HEK293T (cell line): Measurements from ENCODE around the gene ARL13A.

ENCODE experiments used
- CTCF ChIA-PET: fragments of 350-600 bp; formaldehyde crosslinking; extraction: SDS; loops from one replicate; lab custom pipeline; 2021; ENCODE audit warnings: antibody characterized with exemption, inconsistent platforms; lab: Yijun Ruan, JAX
- POLR2A ChIA-PET: fragments of 350-600 bp; formaldehyde crosslinking; extraction: SDS; loops from one replicate; lab custom pipeline; 2020; ENCODE audit warnings: antibody characterized with exemption, inconsistent platforms; lab: Yijun Ruan, JAX
- DNase-seq: peaks from one replicate; pipeline ENCODE4 v3.0.0; 2012; ENCODE audit warnings: mixed read lengths; ENCODE audit errors: extremely low spot score
- ARNT ChIP-seq: fragments of 450-650 bp; IDR thresholded peaks from 2 replicates; pipeline ENCODE4 v1.6.1; 2017; ENCODE audit warnings: mild to moderate bottlenecking
- BHLHE40 ChIP-seq: fragments of 450-650 bp; IDR thresholded peaks from 2 replicates; pipeline ENCODE4 v1.6.1; 2016; ENCODE audit warnings: mild to moderate bottlenecking, moderate library complexity, borderline replicate concordance
- CTBP1 ChIP-seq: fragments of 450-650 bp; IDR thresholded peaks from 2 replicates; pipeline ENCODE4 v1.6.1; 2016; ENCODE audit warnings: borderline replicate concordance
- ELF4 ChIP-seq: fragments of 450-650 bp; IDR thresholded peaks from 2 replicates; pipeline ENCODE4 v1.6.1; 2017; ENCODE audit warnings: antibody characterized with exemption
- FOXA1 ChIP-seq: fragments of 450-650 bp; IDR thresholded peaks from 2 replicates; pipeline ENCODE4 v1.6.1; 2016; ENCODE audit warnings: mild to moderate bottlenecking
- FOXK2 ChIP-seq: fragments of 450-650 bp; IDR thresholded peaks from 2 replicates; pipeline ENCODE4 v1.6.1; 2016; ENCODE audit warnings: mild to moderate bottlenecking
- FOXM1 ChIP-seq: fragments of 450-650 bp; IDR thresholded peaks from 2 replicates; pipeline ENCODE4 v1.6.1; 2017; ENCODE audit warnings: mild to moderate bottlenecking, borderline replicate concordance
- HDGF ChIP-seq: fragments of 450-650 bp; IDR thresholded peaks from 2 replicates; pipeline ENCODE4 v1.6.1; 2017; ENCODE audit warnings: antibody characterized with exemption, borderline replicate concordance
- L3MBTL2 ChIP-seq: fragments of 450-650 bp; conservative IDR thresholded peaks from 2 replicates; pipeline ENCODE4 v1.6.1; 2016; ENCODE audit warnings: mild to moderate bottlenecking
- LEF1 ChIP-seq: fragments of 450-650 bp; IDR thresholded peaks from 2 replicates; pipeline ENCODE4 v1.6.1; 2017; ENCODE audit warnings: mild to moderate bottlenecking, borderline replicate concordance
- NFRKB ChIP-seq: fragments of 450-650 bp; IDR thresholded peaks from 2 replicates; pipeline ENCODE4 v1.6.1; 2016; ENCODE audit warnings: mild to moderate bottlenecking, moderate library complexity
- PKNOX1 ChIP-seq: fragments of 450-650 bp; IDR thresholded peaks from 2 replicates; pipeline ENCODE4 v1.6.1; 2016
- SP1 ChIP-seq: fragments of 450-650 bp; IDR thresholded peaks from 2 replicates; pipeline ENCODE4 v1.6.1; 2017
- SUZ12 ChIP-seq: fragments of 450-650 bp; IDR thresholded peaks from 2 replicates; pipeline ENCODE4 v1.6.1; 2016; ENCODE audit warnings: mild to moderate bottlenecking
- TARDBP ChIP-seq: fragments of 450-650 bp; IDR thresholded peaks from 2 replicates; pipeline ENCODE4 v1.6.1; 2016
- ZNF384 ChIP-seq: fragments of 450-650 bp; IDR thresholded peaks from 2 replicates; pipeline ENCODE4 v1.6.1; 2016

The ARL13A gene

DNA sequence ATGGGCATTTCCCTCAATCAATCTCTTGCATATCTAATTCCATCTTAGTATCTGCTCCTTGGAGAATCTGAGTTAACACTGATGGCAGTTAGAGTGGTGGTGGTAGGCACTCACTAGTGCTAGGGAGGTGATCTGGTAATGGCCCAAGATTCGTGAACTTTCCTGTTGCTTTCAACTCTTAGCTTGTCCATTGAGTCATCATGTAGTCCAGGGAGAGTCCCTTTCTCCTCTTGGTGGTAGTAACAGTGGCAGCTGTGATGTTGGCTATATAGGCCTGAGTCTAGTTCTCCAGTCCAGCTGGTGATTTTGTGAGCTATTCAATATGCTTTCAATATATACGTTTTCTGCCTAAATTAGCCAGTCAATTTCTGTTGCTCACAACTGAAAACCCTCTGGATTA lies 33.7 kb upstream of the ARL13A start:
- POLR2A ChIA-PET, result no interaction called here
- DNase-seq, result no peak
- TF ChIP-seq NFRKB, result no peak
- no peak for TF ChIP-seq ELF4
- TF ChIP-seq CTBP1, result no peak
- no peak for TF ChIP-seq ARNT
- no peak for TF ChIP-seq SP1
- TF ChIP-seq BHLHE40, result no peak
- TF ChIP-seq TARDBP, result no peak
- no peak for TF ChIP-seq ZNF384
- no peak for TF ChIP-seq FOXA1
- no peak for TF ChIP-seq FOXM1
- no peak for TF ChIP-seq HDGF
- no peak for TF ChIP-seq PKNOX1
- no peak for TF ChIP-seq FOXK2
- no peak for TF ChIP-seq L3MBTL2
- TF ChIP-seq LEF1, result no peak
- TF ChIP-seq SUZ12, result no peak
- CTCF ChIA-PET, result no interaction called here

- ChIA-PET POLR2A (no interaction called here), CTCF (no interaction called here)
- no peak for DNase-seq
- TF ChIP-seq PKNOX1 (no peak), FOXA1 (no peak), SP1 (no peak), SUZ12 (no peak), FOXK2 (no peak), NFRKB (no peak), FOXM1 (no peak), LEF1 (no peak), TARDBP (no peak), BHLHE40 (no peak), ELF4 (no peak)
These were observed 30.2 kb upstream of the ARL13A start for GRCh38 chrX:100939333-100939732.

GRCh38 chrX:100944601-100945000 lies 24.9 kb upstream of the ARL13A start:
- CTCF ChIA-PET, result no interaction called here
- TF ChIP-seq ELF4 (no peak), CTBP1 (no peak), BHLHE40 (no peak), PKNOX1 (no peak), ZNF384 (no peak), LEF1 (no peak), FOXM1 (no peak), HDGF (no peak), TARDBP (no peak), L3MBTL2 (no peak), FOXA1 (no peak), NFRKB (no peak), SP1 (no peak), SUZ12 (no peak), FOXK2 (no peak), ARNT (no peak)
- DNase-seq, result no peak
- POLR2A ChIA-PET, result no interaction called here

DNA sequence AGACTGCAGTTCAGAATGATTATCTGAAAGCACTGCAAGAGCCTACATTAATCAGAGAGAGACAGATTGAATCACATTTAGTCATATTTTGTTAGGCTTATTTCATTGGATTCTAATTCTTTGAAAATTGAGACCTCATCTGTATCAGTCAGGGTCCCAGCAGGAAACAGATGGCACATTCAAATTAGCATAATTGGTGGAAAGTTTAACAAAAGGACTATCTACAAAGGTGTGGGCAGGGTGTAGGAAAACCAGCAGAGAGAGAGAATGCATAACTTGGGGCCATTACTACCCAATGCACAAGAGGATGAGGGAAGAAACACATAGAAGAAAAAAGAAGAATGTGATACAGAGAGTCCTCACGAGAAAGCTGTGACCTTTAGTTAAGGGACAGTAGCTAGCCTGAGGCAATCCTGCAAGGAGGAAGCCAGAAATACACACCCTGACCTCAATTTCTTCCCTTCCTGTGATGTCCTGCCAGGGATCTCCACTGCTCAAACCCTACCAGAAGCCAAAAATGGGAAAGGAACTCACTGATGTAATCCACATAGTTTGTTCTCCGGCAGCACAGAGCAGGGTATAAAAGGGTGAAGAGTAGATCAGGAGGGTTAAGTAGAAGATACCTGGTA lies 23.1 kb upstream of the ARL13A start:
- ChIA-PET POLR2A (no interaction called here), CTCF (no interaction called here)
- no peak for DNase-seq
- no peak for TF ChIP-seq HDGF
- no peak for TF ChIP-seq NFRKB
- TF ChIP-seq TARDBP, result no peak
- TF ChIP-seq FOXK2, result no peak
- TF ChIP-seq LEF1, result no peak
- TF ChIP-seq BHLHE40, result no peak

GRCh38 chrX:100948557-100948956 lies 21.0 kb upstream of the ARL13A start:
- TF ChIP-seq ELF4, result no peak
- no peak for TF ChIP-seq L3MBTL2
- TF ChIP-seq CTBP1, result no peak
- no peak for TF ChIP-seq NFRKB
- no peak for TF ChIP-seq PKNOX1
- no peak for DNase-seq
- ChIA-PET POLR2A (no interaction called here), CTCF (interaction anchor here (0.5 kb wide), 1 partner anchor 13 kb away, joined by 3 read pairs; no protein-coding TSS in a partner anchor)

- ChIA-PET POLR2A (no interaction called here), CTCF (no interaction called here)
- TF ChIP-seq BHLHE40 (no peak), FOXA1 (no peak), L3MBTL2 (no peak), NFRKB (no peak), HDGF (no peak), ELF4 (no peak), ARNT (no peak), FOXM1 (no peak), ZNF384 (no peak), SP1 (no peak), PKNOX1 (no peak), CTBP1 (no peak)
- no peak for DNase-seq
These were observed 6.7 kb upstream of the ARL13A start for GRCh38 chrX:100962811-100963210.
